GM18508 (cell line): Measurements from ENCODE around the gene NPAS2.

ENCODE experiments used
- ATAC-seq: cut with Tn5 transposase; IDR thresholded peaks from one replicate; pipeline ENCODE4 v1.9.1; 2021; ENCODE audit warnings: moderate number of reproducible peaks; ENCODE audit not compliant: insufficient read depth, unreplicated experiment

NPAS2 gene

GRCh38 chr2:100955226-100955625 lies 135.3 kb downstream of the NPAS2 start:
- no peak for ATAC-seq

- ATAC-seq, result no peak
Measured at GRCh38 chr2:100956081-100956480, 136.1 kb downstream of the NPAS2 start.

- ATAC-seq, result no peak
Measured at GRCh38 chr2:100957996-100958653, 138.2 kb downstream of the NPAS2 start.

- ATAC-seq, result no peak
Measured at GRCh38 chr2:100959225-100959880, 139.4 kb downstream of the NPAS2 start.

GRCh38 chr2:100960688-100961087 lies 140.7 kb downstream of the NPAS2 start:
- no peak for ATAC-seq

GRCh38 chr2:100962366-100963025 lies 142.6 kb downstream of the NPAS2 start:
- ATAC-seq, result no peak

GRCh38 chr2:100963026-100963375 lies 143.1 kb downstream of the NPAS2 start:
- ATAC-seq, result no peak

GRCh38 chr2:100964222-100964621 lies 144.3 kb downstream of the NPAS2 start:
- no peak for ATAC-seq

GRCh38 chr2:100964681-100965169 lies 144.8 kb downstream of the NPAS2 start:
- ATAC-seq, result no peak

- no peak for ATAC-seq
Measured at GRCh38 chr2:100965596-100965995, 145.7 kb downstream of the NPAS2 start.

- ATAC-seq, result no peak
Measured at GRCh38 chr2:100967716-100968115, 147.8 kb downstream of the NPAS2 start.

GRCh38 chr2:100968146-100969145 lies 148.5 kb downstream of the NPAS2 start:
- ATAC-seq, result no peak

GRCh38 chr2:100969998-100970397 lies 150.1 kb downstream of the NPAS2 start:
- ATAC-seq, result no peak

GRCh38 chr2:100971221-100971620 lies 151.3 kb downstream of the NPAS2 start:
- ATAC-seq, result no peak

GRCh38 chr2:100972452-100972851 lies 152.5 kb downstream of the NPAS2 start:
- no peak for ATAC-seq

GRCh38 chr2:100974712-100975520 lies 155.0 kb downstream of the NPAS2 start:
- ATAC-seq, result no peak

GRCh38 chr2:100975521-100975785 lies 155.5 kb downstream of the NPAS2 start:
- ATAC-seq, result no peak

- no peak for ATAC-seq
Measured at GRCh38 chr2:100976061-100976460, 156.1 kb downstream of the NPAS2 start.

- ATAC-seq, result peak; percentile 88
Measured at GRCh38 chr2:100976645-100977391, 156.9 kb downstream of the NPAS2 start.
